ENCODE data around the gene PGM5. TPM values are rescaled to one million over a fixed set of nuclear protein-coding genes. Genes with fewer than 3 reads are reported as not detected.

The PGM5 gene
- total and polyA plus RNA-seq, 4 donors, result 33.7 to 124 (median 79.0) TPM

DNA sequence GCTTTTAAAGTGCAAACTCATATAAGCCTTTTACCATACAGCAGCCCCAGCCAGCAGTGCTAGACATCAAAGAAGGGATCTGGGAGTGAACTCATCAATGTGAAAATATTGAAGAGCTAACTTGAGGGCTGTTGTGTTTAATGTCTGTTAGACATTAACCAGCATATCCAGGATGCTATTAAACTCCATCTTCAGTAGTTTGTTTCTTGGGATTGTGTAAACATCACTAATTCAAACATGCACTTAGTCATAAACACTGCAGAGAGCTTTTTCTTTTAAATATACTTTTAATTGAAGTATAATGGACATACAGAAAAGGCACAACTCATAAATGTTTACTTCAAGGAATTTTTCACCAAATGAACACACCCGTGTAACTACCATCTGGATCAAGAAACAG is 102.5 kb downstream of the PGM5 start:
- H3K4me3 ChIP-seq (ENCODE audit: low read length in 2 of 2), result no peak overlapping the region
- no peak overlapping the region for H3K27ac ChIP-seq (ENCODE audit: low read depth in 1 of 2, low read length in 2 of 2)
- WGBS, 2 donors, result 94 to 99% methylated on average over 1 of the region's 1 CpG
- no peaks in the 10 kb centered on the region for H3K36me3 ChIP-seq (ENCODE audit: control insufficient read depth in 1 of 2, insufficient read depth in 2 of 2, low read length in 1 of 2)
- no peaks in the 10 kb centered on the region for H3K9me3 ChIP-seq (ENCODE audit: control insufficient read depth, low read length)
- no peak for ATAC-seq (ENCODE audit: low FRiP score)
- DNase-seq, result no peak
- H3K27me3 ChIP-seq (ENCODE audit: control insufficient read depth in 1 of 2, insufficient read depth in 2 of 2, low read length in 1 of 2), result no peaks in the 10 kb centered on the region
- intact Hi-C loops (cut with DNase I), result no loop called here
- H3K4me1 ChIP-seq (ENCODE audit: control insufficient read depth in 1 of 2, insufficient read depth in 2 of 2, low read length in 2 of 2), result peaks cover 4% of the 10 kb centered on the region in 2 donors

DNA sequence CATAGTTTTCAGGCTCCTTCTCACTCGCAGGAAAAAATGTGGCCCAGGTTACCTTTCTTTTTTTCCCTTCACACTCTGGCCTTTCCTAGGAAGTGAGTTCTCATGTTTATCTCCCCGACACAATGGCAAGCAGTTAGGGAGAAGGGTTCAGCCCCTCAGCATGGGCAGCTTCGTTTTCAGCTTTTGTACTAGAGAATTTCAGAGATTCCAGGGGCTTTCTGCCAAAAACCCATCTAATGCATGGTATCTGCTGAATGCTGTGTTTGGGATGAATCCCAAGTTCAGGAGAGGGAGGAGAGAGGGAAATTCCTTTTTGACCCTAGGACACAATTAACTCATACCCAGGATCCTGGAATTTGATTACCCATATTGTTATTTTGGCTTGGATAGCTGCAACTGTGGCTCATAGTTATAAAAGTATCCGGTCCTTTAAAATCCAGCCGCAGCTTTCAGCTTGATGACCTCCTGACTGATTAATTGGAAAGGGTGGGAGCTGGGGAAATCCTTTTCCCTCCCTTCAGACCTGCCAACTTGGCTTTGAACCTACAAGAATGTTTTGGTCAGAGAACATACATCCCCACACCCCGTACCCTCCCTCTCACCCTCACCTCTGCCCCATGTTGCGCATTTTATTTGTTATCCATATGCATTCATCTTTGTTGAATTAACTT is 105.8 kb downstream of the PGM5 start:
- Histone ChIP-seq H3K4me1 (ENCODE audit: control insufficient read depth in 1 of 2, insufficient read depth in 2 of 2, low read length in 2 of 2) (peaks cover 4% of the 10 kb centered on the region in 2 donors), H3K9me3 (ENCODE audit: control insufficient read depth, low read length) (no peaks in the 10 kb centered on the region), H3K36me3 (ENCODE audit: control insufficient read depth in 1 of 2, insufficient read depth in 2 of 2, low read length in 1 of 2) (peaks cover 0 to 2% of the 10 kb centered on the region in 2 donors), H3K27me3 (ENCODE audit: control insufficient read depth in 1 of 2, insufficient read depth in 2 of 2, low read length in 1 of 2) (no peaks in the 10 kb centered on the region), H3K27ac (ENCODE audit: low read depth in 1 of 2, low read length in 2 of 2) (peak overlapping the region; percentile 30 to 71), H3K4me3 (ENCODE audit: low read length in 2 of 2) (no peak overlapping the region)
- intact Hi-C loops (cut with DNase I), result loop anchor here in 1 of 2 donors (5.0 kb wide), 1 partner anchor 35 kb away; no protein-coding TSS in a partner anchor
- peak; percentile 26 for ATAC-seq (ENCODE audit: low FRiP score)
- 21 to 25% methylated on average over 7 of the region's 7 CpGs for WGBS, 2 donors
- no peak for DNase-seq

- peaks cover 0 to 2% of the 10 kb centered on the region in 2 donors for H3K36me3 ChIP-seq (ENCODE audit: control insufficient read depth in 1 of 2, insufficient read depth in 2 of 2, low read length in 1 of 2)
- no peak overlapping the region for H3K4me3 ChIP-seq (ENCODE audit: low read length in 2 of 2)
- no peaks in the 10 kb centered on the region for H3K9me3 ChIP-seq (ENCODE audit: control insufficient read depth, low read length)
- H3K27me3 ChIP-seq (ENCODE audit: control insufficient read depth in 1 of 2, insufficient read depth in 2 of 2, low read length in 1 of 2), result no peaks in the 10 kb centered on the region
- ATAC-seq (ENCODE audit: low FRiP score) (no peak), DNase-seq (no peak)
- H3K4me1 ChIP-seq (ENCODE audit: control insufficient read depth in 1 of 2, insufficient read depth in 2 of 2, low read length in 2 of 2), result peaks cover 0 to 3% of the 10 kb centered on the region in 2 donors
- intact Hi-C loops (cut with DNase I), result no loop called here
- H3K27ac ChIP-seq (ENCODE audit: low read depth in 1 of 2, low read length in 2 of 2), result no peak overlapping the region
These were observed 113.7 kb downstream of the PGM5 start for GRCh38 chr9:68470067-68470466.

DNA sequence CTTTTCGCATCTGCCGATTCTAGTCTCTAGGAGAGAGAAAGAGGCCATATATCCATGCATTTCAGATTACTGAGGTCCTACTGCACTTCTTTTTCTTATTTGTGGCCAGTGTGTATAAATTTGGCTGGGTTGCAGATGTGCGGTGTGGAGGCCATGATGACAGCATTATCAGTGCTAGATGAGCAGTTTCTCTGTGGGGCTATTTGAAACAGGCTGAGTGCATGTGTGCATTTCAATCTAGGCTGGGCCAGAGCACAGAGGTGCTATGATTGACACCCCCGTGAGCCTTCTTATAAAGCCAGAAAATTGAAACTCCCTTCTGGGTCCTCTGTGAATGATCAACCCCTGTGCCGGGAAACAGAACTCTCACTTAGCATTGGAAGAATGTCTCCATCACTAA is 114.2 kb downstream of the PGM5 start:
- peaks cover 0 to 2% of the 10 kb centered on the region in 2 donors for H3K36me3 ChIP-seq (ENCODE audit: control insufficient read depth in 1 of 2, insufficient read depth in 2 of 2, low read length in 1 of 2)
- no peaks in the 10 kb centered on the region for H3K9me3 ChIP-seq (ENCODE audit: control insufficient read depth, low read length)
- WGBS, 2 donors, result 97% methylated on average over 5 of the region's 5 CpGs
- H3K4me3 ChIP-seq (ENCODE audit: low read length in 2 of 2), result no peak overlapping the region
- no peak overlapping the region for H3K27ac ChIP-seq (ENCODE audit: low read depth in 1 of 2, low read length in 2 of 2)
- peaks cover 0 to 3% of the 10 kb centered on the region in 2 donors for H3K4me1 ChIP-seq (ENCODE audit: control insufficient read depth in 1 of 2, insufficient read depth in 2 of 2, low read length in 2 of 2)
- ATAC-seq (ENCODE audit: low FRiP score) (no peak), DNase-seq (no peak)
- intact Hi-C loops (cut with DNase I), result no loop called here
- no peaks in the 10 kb centered on the region for H3K27me3 ChIP-seq (ENCODE audit: control insufficient read depth in 1 of 2, insufficient read depth in 2 of 2, low read length in 1 of 2)

GRCh38 chr9:68472119-68472518 is 115.7 kb downstream of the PGM5 start:
- Histone ChIP-seq H3K27me3 (ENCODE audit: control insufficient read depth in 1 of 2, insufficient read depth in 2 of 2, low read length in 1 of 2) (no peaks in the 10 kb centered on the region), H3K9me3 (ENCODE audit: control insufficient read depth, low read length) (no peaks in the 10 kb centered on the region), H3K36me3 (ENCODE audit: control insufficient read depth in 1 of 2, insufficient read depth in 2 of 2, low read length in 1 of 2) (no peaks in the 10 kb centered on the region), H3K4me3 (ENCODE audit: low read length in 2 of 2) (no peak overlapping the region), H3K27ac (ENCODE audit: low read depth in 1 of 2, low read length in 2 of 2) (no peak overlapping the region), H3K4me1 (ENCODE audit: control insufficient read depth in 1 of 2, insufficient read depth in 2 of 2, low read length in 2 of 2) (peaks cover 3 to 5% of the 10 kb centered on the region in 2 donors)
- intact Hi-C loops (cut with DNase I), result no loop called here
- no peak for ATAC-seq (ENCODE audit: low FRiP score)
- DNase-seq, result no peak
- WGBS, 2 donors, result 85 to 95% methylated on average over 2 of the region's 2 CpGs

- no peaks in the 10 kb centered on the region for H3K27me3 ChIP-seq (ENCODE audit: control insufficient read depth in 1 of 2, insufficient read depth in 2 of 2, low read length in 1 of 2)
- no peak overlapping the region for H3K4me3 ChIP-seq (ENCODE audit: low read length in 2 of 2)
- intact Hi-C loops (cut with DNase I), result no loop called here
- H3K27ac ChIP-seq (ENCODE audit: low read depth in 1 of 2, low read length in 2 of 2), result no peak overlapping the region
- WGBS, 2 donors, result 62 to 64% methylated on average over 3 of the region's 3 CpGs
- H3K9me3 ChIP-seq (ENCODE audit: control insufficient read depth, low read length), result no peaks in the 10 kb centered on the region
- ATAC-seq (ENCODE audit: low FRiP score), result no peak
- H3K4me1 ChIP-seq (ENCODE audit: control insufficient read depth in 1 of 2, insufficient read depth in 2 of 2, low read length in 2 of 2), result peaks cover 3 to 5% of the 10 kb centered on the region in 2 donors
- no peaks in the 10 kb centered on the region for H3K36me3 ChIP-seq (ENCODE audit: control insufficient read depth in 1 of 2, insufficient read depth in 2 of 2, low read length in 1 of 2)
- no peak for DNase-seq
These were observed 117.4 kb downstream of the PGM5 start for GRCh38 chr9:68473790-68474189.

DNA sequence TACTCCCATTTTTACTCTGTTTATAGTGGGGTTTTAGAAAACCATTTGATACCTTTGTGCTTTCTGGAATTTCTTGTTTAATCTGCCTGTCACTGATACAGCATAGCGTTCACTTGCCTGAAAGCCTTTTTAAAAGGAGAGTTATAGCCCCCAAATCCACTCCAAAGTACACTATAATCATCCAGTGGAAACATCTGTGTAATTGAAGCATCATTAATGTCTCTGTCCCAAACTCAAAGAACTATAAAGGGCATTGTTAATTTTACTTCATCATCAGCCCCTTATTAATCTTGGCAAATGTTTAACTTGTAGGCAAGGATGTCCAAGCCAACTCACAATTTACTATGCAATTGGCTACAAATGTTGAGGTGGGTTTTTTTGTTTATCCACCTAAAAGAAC is 120.0 kb downstream of the PGM5 start:
- Histone ChIP-seq H3K4me1 (ENCODE audit: control insufficient read depth in 1 of 2, insufficient read depth in 2 of 2, low read length in 2 of 2) (peaks cover 0 to 5% of the 10 kb centered on the region in 2 donors), H3K9me3 (ENCODE audit: control insufficient read depth, low read length) (no peaks in the 10 kb centered on the region), H3K27ac (ENCODE audit: low read depth in 1 of 2, low read length in 2 of 2) (no peak overlapping the region), H3K27me3 (ENCODE audit: control insufficient read depth in 1 of 2, insufficient read depth in 2 of 2, low read length in 1 of 2) (no peaks in the 10 kb centered on the region), H3K4me3 (ENCODE audit: low read length in 2 of 2) (no peak overlapping the region), H3K36me3 (ENCODE audit: control insufficient read depth in 1 of 2, insufficient read depth in 2 of 2, low read length in 1 of 2) (peaks cover 0 to 2% of the 10 kb centered on the region in 2 donors)
- ATAC-seq (ENCODE audit: low FRiP score) (no peak), DNase-seq (no peak)
- 6 to 17% methylated on average over 1 of the region's 1 CpG for WGBS, 2 donors
- intact Hi-C loops (cut with DNase I), result no loop called here

GRCh38 chr9:68476847-68477246 is 120.4 kb downstream of the PGM5 start:
- no peaks in the 10 kb centered on the region for H3K27me3 ChIP-seq (ENCODE audit: control insufficient read depth in 1 of 2, insufficient read depth in 2 of 2, low read length in 1 of 2)
- ATAC-seq (ENCODE audit: low FRiP score), result no peak
- H3K27ac ChIP-seq (ENCODE audit: low read depth in 1 of 2, low read length in 2 of 2), result no peak overlapping the region
- peaks cover 0 to 2% of the 10 kb centered on the region in 2 donors for H3K36me3 ChIP-seq (ENCODE audit: control insufficient read depth in 1 of 2, insufficient read depth in 2 of 2, low read length in 1 of 2)
- H3K9me3 ChIP-seq (ENCODE audit: control insufficient read depth, low read length), result no peaks in the 10 kb centered on the region
- DNase-seq, result no peak
- no peak overlapping the region for H3K4me3 ChIP-seq (ENCODE audit: low read length in 2 of 2)
- 55 to 61% methylated on average over 2 of the region's 2 CpGs for WGBS, 2 donors
- peaks cover 0 to 5% of the 10 kb centered on the region in 2 donors for H3K4me1 ChIP-seq (ENCODE audit: control insufficient read depth in 1 of 2, insufficient read depth in 2 of 2, low read length in 2 of 2)
- intact Hi-C loops (cut with DNase I), result no loop called here

GRCh38 chr9:68480807-68481206 is 124.4 kb downstream of the PGM5 start:
- ATAC-seq (ENCODE audit: low FRiP score), result no peak
- H3K4me3 ChIP-seq (ENCODE audit: low read length in 2 of 2), result no peak overlapping the region

More at GRCh38 chr9:68480807-68481206, 124.4 kb downstream of the PGM5 start:
- peaks cover under 1% of the 10 kb centered on the region for H3K9me3 ChIP-seq (ENCODE audit: control insufficient read depth, low read length)
- 34 to 39% methylated on average over 3 of the region's 3 CpGs for WGBS, 2 donors
- peaks cover 1 to 3% of the 10 kb centered on the region in 2 donors for H3K36me3 ChIP-seq (ENCODE audit: control insufficient read depth in 1 of 2, insufficient read depth in 2 of 2, low read length in 1 of 2)
- H3K4me1 ChIP-seq (ENCODE audit: control insufficient read depth in 1 of 2, insufficient read depth in 2 of 2, low read length in 2 of 2), result peaks cover 0 to 5% of the 10 kb centered on the region in 2 donors
- no peak overlapping the region for H3K27ac ChIP-seq (ENCODE audit: low read depth in 1 of 2, low read length in 2 of 2)
- no peak for DNase-seq
- intact Hi-C loops (cut with DNase I), result no loop called here
- no peaks in the 10 kb centered on the region for H3K27me3 ChIP-seq (ENCODE audit: control insufficient read depth in 1 of 2, insufficient read depth in 2 of 2, low read length in 1 of 2)
